ENCODE results near the gene SDC3.

Gene SDC3

DNA sequence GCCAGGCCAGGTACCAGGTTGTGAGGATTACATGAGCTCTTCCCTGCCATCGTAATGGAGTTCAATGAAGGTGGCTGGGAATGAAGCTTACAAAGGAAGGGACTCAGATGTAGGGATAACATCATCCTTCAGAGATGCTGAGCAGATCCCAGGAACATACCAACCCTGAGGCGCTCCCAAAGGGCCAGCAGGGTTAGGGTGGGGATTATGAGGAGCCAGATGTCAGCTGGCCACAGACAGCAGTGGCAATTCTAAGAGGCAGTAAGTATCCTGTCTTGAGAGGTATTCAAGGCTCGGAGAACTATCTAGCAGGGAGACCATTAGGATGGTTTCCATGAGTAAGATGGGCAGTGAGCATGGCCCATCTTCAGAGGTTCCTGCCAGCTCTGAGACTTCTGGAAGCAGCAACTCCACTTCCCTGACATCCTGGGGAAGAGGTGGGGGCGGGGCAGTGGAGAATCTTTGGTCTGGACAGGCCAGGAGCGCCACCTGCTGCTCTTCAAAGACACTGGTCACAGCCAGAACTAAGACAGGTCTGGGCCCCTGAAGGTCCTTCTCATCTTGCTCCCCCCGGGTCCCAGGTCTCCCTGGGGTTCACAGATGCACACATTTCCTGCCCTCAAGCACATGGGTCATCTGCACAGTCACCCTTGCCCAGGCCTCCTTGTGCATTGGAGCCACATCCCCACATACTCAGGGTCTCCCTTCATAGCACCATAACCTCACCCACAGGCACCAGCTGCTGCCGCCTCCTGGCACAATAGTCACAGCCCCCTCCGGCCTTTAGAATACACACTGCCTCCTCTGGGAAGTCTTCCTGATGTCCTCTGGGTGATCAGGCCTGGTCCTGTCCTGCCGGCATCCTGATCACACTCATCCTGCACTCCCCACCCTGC lies 2.7 kb upstream of the SDC3 start:
- DNase-seq (ENCODE audit: low read depth) = peak; percentile 76
- in situ Hi-C loops (cut with HindIII; ENCODE audit: low sequenced_read_pairs) = loop anchor here (5.0 to 25.0 kb wide), 5 partner anchors 44 to 1199 kb away; partner anchors contain the start of gene MATN1
- H3K4me3 ChIP-seq (ENCODE audit: low read depth, low read length) = no peak overlapping the region
- peak; percentile 89 for TF ChIP-seq CTCF (IDR thresholded peaks at IDR 0.05; ENCODE audit: low read depth, low read length, missing control alignments)

- no peak for TF ChIP-seq CTCF (IDR thresholded peaks at IDR 0.05; ENCODE audit: low read depth, low read length, missing control alignments)
- no peak for DNase-seq (ENCODE audit: low read depth)
- peak overlapping the region; percentile 44 for H3K4me3 ChIP-seq (ENCODE audit: low read depth, low read length)
- in situ Hi-C loops (cut with HindIII; ENCODE audit: low sequenced_read_pairs) = loop anchor here (5.0 to 25.0 kb wide), 5 partner anchors 42 to 1197 kb away; partner anchors contain the start of gene MATN1
These were observed 959 bp upstream of the SDC3 start for GRCh38 chr1:30909365-30910068.

GRCh38 chr1:30908316-30908695 lies 252 bp downstream of the SDC3 start:
- peak overlapping the region; percentile 68 for H3K4me3 ChIP-seq (ENCODE audit: low read depth, low read length)
- no peak for TF ChIP-seq CTCF (IDR thresholded peaks at IDR 0.05; ENCODE audit: low read depth, low read length, missing control alignments)
- in situ Hi-C loops (cut with HindIII; ENCODE audit: low sequenced_read_pairs) = loop anchor here (25.0 kb wide), 2 partner anchors 104 to 1196 kb away; no protein-coding TSS in a partner anchor
- no peak for DNase-seq (ENCODE audit: low read depth)

GRCh38 chr1:30907481-30908315 lies 860 bp downstream of the SDC3 start:
- no peak for DNase-seq (ENCODE audit: low read depth)
- H3K4me3 ChIP-seq (ENCODE audit: low read depth, low read length) = peak overlapping the region; percentile 68
- no peak for TF ChIP-seq CTCF (IDR thresholded peaks at IDR 0.05; ENCODE audit: low read depth, low read length, missing control alignments)
- in situ Hi-C loops (cut with HindIII; ENCODE audit: low sequenced_read_pairs) = loop anchor here (25.0 kb wide), 2 partner anchors 105 to 1195 kb away; no protein-coding TSS in a partner anchor

DNA sequence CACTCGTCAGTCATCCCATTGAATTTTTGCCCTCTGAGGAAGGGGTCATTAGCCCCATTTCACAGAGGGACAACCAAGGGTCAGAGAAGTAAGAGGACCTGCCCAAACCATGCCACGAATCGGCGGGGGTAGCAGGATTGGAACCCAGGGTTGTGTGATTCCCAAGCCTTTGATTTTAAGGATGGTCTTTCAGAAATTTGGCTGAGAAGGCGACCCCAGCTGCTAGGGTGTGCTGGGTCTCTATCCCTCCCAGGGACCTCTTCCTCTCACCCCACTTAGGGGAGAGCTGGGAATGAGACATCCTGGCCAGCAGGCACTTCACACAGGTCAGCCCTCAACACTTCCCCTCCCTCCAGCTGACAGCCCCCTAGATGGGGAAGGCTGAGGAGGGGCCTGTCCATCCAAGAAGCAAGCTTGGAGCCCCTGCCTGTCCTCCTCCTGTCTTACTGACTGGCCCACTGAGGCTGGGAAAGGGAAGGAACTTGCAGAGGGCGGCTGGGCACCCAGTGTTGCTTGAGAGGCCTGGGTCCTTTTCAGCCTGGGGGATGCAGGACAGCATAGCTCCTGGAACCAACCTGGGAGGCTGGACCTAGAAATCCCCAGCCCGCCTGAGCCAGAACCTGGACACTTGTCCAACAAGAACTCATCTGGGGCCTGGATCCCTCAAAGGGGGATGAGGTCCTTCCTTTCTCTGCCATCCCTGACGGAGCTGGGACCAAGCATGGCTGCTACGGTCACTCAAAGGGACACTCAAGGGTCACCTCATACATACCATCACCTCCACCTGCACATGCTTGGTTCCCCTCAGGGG lies 1.7 kb downstream of the SDC3 start:
- no peak for TF ChIP-seq CTCF (IDR thresholded peaks at IDR 0.05; ENCODE audit: low read depth, low read length, missing control alignments)
- in situ Hi-C loops (cut with HindIII; ENCODE audit: low sequenced_read_pairs) = loop anchor here (25.0 kb wide), 2 partner anchors 105 to 1195 kb away; no protein-coding TSS in a partner anchor
- peak overlapping the region; percentile 68 for H3K4me3 ChIP-seq (ENCODE audit: low read depth, low read length)
- DNase-seq (ENCODE audit: low read depth) = no peak
